Measurements from ENCODE around the gene KCNT1. TPM values are rescaled to one million over a fixed set of nuclear protein-coding genes. Genes with fewer than 3 reads are reported as not detected.

The KCNT1 gene
- total RNA-seq, 1 donor from 2014 or later: not detected

DNA sequence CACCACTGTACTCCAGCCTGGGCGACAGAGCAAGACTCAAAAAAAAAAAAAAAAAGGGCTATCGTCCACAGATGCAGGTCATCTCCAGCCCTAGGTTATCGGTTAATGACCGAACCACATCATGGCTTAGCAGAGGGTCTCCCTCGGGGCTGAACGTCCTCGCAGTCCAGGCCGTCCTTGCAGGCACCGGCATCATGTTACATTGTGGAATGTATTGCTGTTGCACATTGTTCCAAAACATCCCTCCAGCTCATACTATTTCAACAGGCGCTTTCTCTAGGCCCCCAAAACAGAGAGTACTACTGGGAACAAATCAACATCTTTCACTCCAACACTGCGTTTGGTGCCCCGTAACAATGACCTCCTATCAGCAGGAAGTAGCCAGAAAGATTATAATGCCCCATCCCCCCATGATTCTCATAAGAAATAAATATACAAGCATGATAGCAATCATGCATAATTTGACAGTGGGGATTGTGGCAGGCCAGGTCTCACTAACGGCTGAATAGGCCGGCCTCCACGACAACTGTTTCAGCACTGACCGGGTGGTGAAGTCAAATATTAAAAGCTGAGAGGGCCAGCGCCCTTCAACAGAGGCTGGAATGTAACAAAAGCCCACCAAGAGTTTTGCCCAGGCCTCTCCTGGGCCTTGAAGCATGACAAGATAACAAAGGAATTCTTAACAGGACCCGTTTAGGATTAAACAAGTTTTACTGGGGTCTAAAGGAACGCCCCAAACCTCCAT is 40.0 kb upstream of the KCNT1 start:
- Histone ChIP-seq H3K27ac (ENCODE audit: low read depth, low read length) (no peak overlapping the region), H3K4me3 (ENCODE audit: insufficient read depth, low read depth, low read length) (no peak overlapping the region), H4K20me1 (ENCODE audit: insufficient read depth, low read length) (no peaks in the 10 kb centered on the region), H3K9ac (ENCODE audit: low read length) (no peak overlapping the region), H3K79me2 (ENCODE audit: insufficient read depth, low read length) (no peaks in the 10 kb centered on the region), H3K36me3 (ENCODE audit: insufficient read depth, low read length) (no peaks in the 10 kb centered on the region), H3K27me3 (ENCODE audit: insufficient read depth, low read length) (no peaks in the 10 kb centered on the region), H3K9me3 (ENCODE audit: insufficient read depth, low read depth, low read length) (peaks cover 3% of the 10 kb centered on the region), H2AFZ (ENCODE audit: low read depth, low read length) (no peak overlapping the region), H3K4me2 (ENCODE audit: low read length) (no peak overlapping the region), H3K4me1 (ENCODE audit: insufficient read depth, low read length) (no peaks in the 10 kb centered on the region)
- Mint-ChIP-seq H3K36me3 (ENCODE audit: low read depth, unreplicated experiment) (peaks cover 3% of the 10 kb centered on the region), H3K27me3 (ENCODE audit: low read depth, unreplicated experiment) (peaks cover 26% of the 10 kb centered on the region), H3K4me3 (ENCODE audit: unreplicated experiment) (no peak overlapping the region), H3K9me3 (ENCODE audit: unreplicated experiment) (peaks cover 11% of the 10 kb centered on the region), H3K27ac (ENCODE audit: unreplicated experiment) (no peak overlapping the region), H3K4me1 (ENCODE audit: low read depth, unreplicated experiment) (peaks cover 7% of the 10 kb centered on the region)
- DNase-seq (ENCODE audit: low read depth): no peak
- FAIRE-seq: no peak
- no peak for TF ChIP-seq EZH2 (IDR thresholded peaks at IDR 0.05; ENCODE audit: insufficient read depth, low read length)
- TF ChIP-seq, protein P1, sequence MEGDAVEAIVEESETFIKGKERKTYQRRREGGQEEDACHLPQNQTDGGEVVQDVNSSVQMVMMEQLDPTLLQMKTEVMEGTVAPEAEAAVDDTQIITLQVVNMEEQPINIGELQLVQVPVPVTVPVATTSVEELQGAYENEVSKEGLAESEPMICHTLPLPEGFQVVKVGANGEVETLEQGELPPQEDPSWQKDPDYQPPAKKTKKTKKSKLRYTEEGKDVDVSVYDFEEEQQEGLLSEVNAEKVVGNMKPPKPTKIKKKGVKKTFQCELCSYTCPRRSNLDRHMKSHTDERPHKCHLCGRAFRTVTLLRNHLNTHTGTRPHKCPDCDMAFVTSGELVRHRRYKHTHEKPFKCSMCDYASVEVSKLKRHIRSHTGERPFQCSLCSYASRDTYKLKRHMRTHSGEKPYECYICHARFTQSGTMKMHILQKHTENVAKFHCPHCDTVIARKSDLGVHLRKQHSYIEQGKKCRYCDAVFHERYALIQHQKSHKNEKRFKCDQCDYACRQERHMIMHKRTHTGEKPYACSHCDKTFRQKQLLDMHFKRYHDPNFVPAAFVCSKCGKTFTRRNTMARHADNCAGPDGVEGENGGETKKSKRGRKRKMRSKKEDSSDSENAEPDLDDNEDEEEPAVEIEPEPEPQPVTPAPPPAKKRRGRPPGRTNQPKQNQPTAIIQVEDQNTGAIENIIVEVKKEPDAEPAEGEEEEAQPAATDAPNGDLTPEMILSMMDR (IDR thresholded peaks at IDR 0.05; ENCODE audit: insufficient read depth, low read depth, low read length): no peak

DNA sequence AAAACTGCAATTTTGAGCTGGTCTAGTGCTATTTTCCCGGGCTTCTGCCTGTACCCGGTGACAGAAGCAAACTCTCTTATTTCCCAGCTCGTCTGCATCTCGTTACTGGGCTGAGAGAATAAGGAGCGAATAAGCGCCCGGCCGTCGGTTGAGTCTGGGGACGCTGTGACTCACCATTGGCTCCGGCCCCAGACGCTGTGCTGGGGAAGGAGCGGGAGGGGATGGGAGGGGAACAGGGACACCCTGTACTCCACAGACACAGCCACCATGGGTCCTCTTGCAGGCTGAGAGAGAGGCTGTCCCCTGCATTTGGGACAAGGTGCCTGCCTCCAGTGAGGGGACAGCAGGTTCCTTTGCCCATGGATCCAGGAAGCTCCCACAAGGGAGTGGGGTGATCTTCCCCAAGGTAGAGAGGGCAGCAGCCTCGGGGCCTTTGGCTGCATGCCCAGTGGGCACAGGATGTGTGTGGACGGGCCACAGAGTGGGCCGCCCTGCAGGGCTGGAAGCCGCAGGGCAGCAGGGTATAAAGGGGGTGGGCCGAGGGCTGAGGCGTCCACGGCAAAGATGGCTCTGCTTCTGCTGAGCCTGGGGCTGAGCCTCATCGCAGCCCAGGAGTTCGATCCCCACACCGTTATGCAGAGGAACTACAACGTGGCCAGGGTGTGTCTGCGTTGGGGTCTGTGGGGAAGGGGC is 39.1 kb upstream of the KCNT1 start, which contains the start of gene LCN9:
TSS of gene LCN9 (plus strand) at position 552 of the 693 bp plus-strand sequence. CDS start at position 565, 13 bp downstream.
- H3K9me3 Mint-ChIP-seq (ENCODE audit: unreplicated experiment): peaks cover 6% of the 10 kb centered on the region
- peaks cover 22% of the 10 kb centered on the region for H3K27me3 Mint-ChIP-seq (ENCODE audit: low read depth, unreplicated experiment)
- H2AFZ ChIP-seq (ENCODE audit: low read depth, low read length): no peak within 1 kb of the TSS
- no peak within 1 kb of the TSS for H3K4me2 ChIP-seq (ENCODE audit: low read length)
- no peak within 1 kb of the TSS for H3K27ac ChIP-seq (ENCODE audit: low read depth, low read length)
- H3K4me3 Mint-ChIP-seq (ENCODE audit: unreplicated experiment): no peak within 1 kb of the TSS
- no peaks in the 10 kb centered on the region for H3K27me3 ChIP-seq (ENCODE audit: insufficient read depth, low read length)
- H3K36me3 ChIP-seq (ENCODE audit: insufficient read depth, low read length): no peaks in the 10 kb centered on the region
- TF ChIP-seq EZH2 (IDR thresholded peaks at IDR 0.05; ENCODE audit: insufficient read depth, low read length): no peak
- TF ChIP-seq, protein P1 (IDR thresholded peaks at IDR 0.05; ENCODE audit: insufficient read depth, low read depth, low read length): no peak
- H3K4me1 ChIP-seq (ENCODE audit: insufficient read depth, low read length): no peaks in the 10 kb centered on the region
- no peak within 1 kb of the TSS for H3K9ac ChIP-seq (ENCODE audit: low read length)
- no peak within 1 kb of the TSS for H3K4me3 ChIP-seq (ENCODE audit: insufficient read depth, low read depth, low read length)
- no peaks in the 10 kb centered on the region for H4K20me1 ChIP-seq (ENCODE audit: insufficient read depth, low read length)
- DNase-seq (ENCODE audit: low read depth) (no peak), FAIRE-seq (no peak)
- peaks cover 3% of the 10 kb centered on the region for H3K36me3 Mint-ChIP-seq (ENCODE audit: low read depth, unreplicated experiment)
- peaks cover 2% of the 10 kb centered on the region for H3K9me3 ChIP-seq (ENCODE audit: insufficient read depth, low read depth, low read length)
- no peaks in the 10 kb centered on the region for H3K79me2 ChIP-seq (ENCODE audit: insufficient read depth, low read length)
- H3K4me1 Mint-ChIP-seq (ENCODE audit: low read depth, unreplicated experiment): peaks cover 7% of the 10 kb centered on the region
- H3K27ac Mint-ChIP-seq (ENCODE audit: unreplicated experiment): no peak within 1 kb of the TSS

DNA sequence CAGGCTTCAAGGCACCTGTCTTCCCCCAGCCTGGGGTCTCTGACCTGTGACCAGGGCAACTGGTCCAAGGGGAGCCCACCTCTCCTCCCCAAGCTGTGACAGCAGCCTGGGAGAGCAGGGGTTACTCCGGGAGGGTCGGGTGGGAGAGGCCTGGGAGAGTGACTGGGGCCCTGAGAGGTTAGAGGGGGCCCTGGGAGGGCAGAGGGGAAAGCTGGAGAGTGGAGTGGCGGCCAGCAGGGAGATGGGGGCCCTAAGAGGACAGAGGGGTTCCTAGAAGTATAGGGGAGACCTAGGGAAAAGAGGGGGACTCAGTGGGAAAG is 38.6 kb upstream of the KCNT1 start:
- H3K9me3 ChIP-seq (ENCODE audit: insufficient read depth, low read depth, low read length): no peaks in the 10 kb centered on the region
- Mint-ChIP-seq H3K36me3 (ENCODE audit: low read depth, unreplicated experiment) (peaks cover 3% of the 10 kb centered on the region), H3K4me3 (ENCODE audit: unreplicated experiment) (no peak overlapping the region), H3K27me3 (ENCODE audit: low read depth, unreplicated experiment) (peaks cover 21% of the 10 kb centered on the region), H3K27ac (ENCODE audit: unreplicated experiment) (no peak overlapping the region), H3K9me3 (ENCODE audit: unreplicated experiment) (peaks cover 6% of the 10 kb centered on the region), H3K4me1 (ENCODE audit: low read depth, unreplicated experiment) (peaks cover 7% of the 10 kb centered on the region)
- DNase-seq (ENCODE audit: low read depth): no peak
- no peak for TF ChIP-seq EZH2 (IDR thresholded peaks at IDR 0.05; ENCODE audit: insufficient read depth, low read length)
- TF ChIP-seq, protein P1 (IDR thresholded peaks at IDR 0.05; ENCODE audit: insufficient read depth, low read depth, low read length): no peak
- no peak overlapping the region for H3K4me2 ChIP-seq (ENCODE audit: low read length)
- H3K4me1 ChIP-seq (ENCODE audit: insufficient read depth, low read length): no peaks in the 10 kb centered on the region
- H3K79me2 ChIP-seq (ENCODE audit: insufficient read depth, low read length): no peaks in the 10 kb centered on the region
- no peak overlapping the region for H3K27ac ChIP-seq (ENCODE audit: low read depth, low read length)
- H3K27me3 ChIP-seq (ENCODE audit: insufficient read depth, low read length): no peaks in the 10 kb centered on the region
- no peaks in the 10 kb centered on the region for H4K20me1 ChIP-seq (ENCODE audit: insufficient read depth, low read length)
- FAIRE-seq: no peak
- H3K36me3 ChIP-seq (ENCODE audit: insufficient read depth, low read length): no peaks in the 10 kb centered on the region
- H3K4me3 ChIP-seq (ENCODE audit: insufficient read depth, low read depth, low read length): no peak overlapping the region
- no peak overlapping the region for H2AFZ ChIP-seq (ENCODE audit: low read depth, low read length)
- no peak overlapping the region for H3K9ac ChIP-seq (ENCODE audit: low read length)
